GM10847 (cell line): ENCODE measurements around the gene AUP1.
A peak's percentile ranks its signal among the peaks of the same experiment; 100 is the strongest.

ENCODE experiments used
- POLR2A ChIP-seq: IDR thresholded peaks from 2 replicates; pipeline ENCODE4 v1.6.1; 2011; ENCODE audit not compliant: insufficient read length; ENCODE audit errors: extremely low read depth

The AUP1 gene

DNA sequence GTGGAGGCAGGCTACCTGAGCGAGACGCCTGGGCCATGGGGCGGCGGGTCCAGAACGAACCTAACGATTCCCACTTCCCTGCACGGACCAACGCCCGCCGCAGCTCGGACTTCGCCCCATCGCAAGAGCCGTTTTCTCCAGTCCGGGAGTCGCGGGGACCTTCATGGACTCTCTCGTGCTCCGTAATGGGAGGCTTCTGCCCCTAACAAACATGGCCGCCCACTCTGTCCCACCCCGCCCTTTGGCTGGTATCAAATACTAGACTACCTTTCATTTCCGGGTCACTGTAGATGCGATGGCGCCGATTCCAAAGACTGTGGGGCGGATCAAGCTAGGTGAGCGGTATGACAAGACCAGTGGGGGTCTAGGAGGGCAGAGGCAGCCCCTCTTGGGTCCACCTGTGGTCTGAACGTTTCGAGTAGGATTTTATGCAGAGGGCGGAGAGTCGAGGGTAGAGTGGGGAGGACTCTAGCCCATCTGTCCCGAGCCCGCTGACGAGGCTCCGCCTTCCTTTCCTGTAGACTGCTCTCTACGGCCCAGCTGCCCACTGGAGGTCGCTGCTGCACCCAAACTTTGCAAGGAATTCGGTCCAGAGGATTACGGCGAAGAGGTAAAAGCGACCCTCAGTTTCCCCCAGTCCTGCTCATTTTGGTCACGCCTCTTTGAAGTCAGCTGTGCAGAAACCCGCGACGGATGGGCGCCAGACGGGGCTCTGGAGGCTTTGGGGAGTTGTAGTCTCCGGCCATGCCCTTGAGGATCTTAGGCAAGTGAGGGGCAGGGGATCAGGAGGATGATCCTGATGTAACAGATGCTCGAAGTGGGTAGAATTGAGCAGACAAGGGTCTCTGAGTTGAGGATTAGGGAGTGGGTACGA lies 46.5 kb downstream of the AUP1 start, which contains the start of the genes CCDC142 and TTC31:
Gene CCDC142 (minus strand): TSS at position 198 of the 874 bp plus-strand sequence. CDS start 161 bp downstream, at position 37.
Gene TTC31 (plus strand): TSS at position 281 of the 874 bp plus-strand sequence. CDS start 15 bp downstream, at position 296.
- TF ChIP-seq POLR2A: peak; percentile 79

DNA sequence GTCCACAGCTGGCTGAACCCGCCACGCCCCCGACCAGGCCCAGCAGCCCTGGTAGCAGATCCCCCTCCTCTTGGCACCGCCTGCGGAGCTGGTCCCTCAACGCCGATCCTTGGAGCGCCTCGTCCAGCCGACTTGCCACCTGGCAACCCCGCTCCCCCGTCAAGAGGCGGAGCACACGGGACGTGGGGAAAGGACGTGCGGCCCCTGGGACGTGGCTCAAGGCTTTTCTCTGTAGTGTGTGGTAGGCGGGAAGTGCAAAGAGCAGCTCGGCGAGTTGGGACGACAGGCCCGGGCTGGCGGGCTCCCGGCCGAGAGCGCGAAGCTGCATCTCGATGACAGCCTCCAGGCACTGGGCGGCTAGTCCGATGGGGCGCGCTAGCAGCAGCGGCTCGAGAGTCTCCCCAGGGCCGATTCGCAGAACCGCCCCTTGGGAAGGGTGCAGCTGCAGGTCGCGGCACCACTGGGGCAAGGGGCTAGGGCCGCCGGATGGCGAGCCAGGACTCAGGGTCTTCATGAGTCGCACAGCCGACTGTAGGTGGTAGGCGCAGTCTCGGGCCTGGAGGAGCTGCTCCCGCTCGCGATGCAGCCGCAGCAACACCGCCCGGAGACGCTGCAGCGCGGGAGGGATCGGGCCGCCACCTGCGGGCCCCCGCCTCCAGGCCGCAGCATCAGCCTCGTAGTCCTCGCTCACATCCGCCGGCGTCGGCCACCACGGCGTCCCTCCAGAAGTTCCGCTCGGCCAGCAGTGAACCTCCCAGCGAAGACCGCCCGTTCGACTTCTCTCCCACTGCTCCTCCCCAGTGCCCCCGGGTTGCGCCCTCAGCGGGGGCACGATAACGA lies 47.3 kb downstream of the AUP1 start:
- TF ChIP-seq POLR2A: peak; percentile 7

DNA sequence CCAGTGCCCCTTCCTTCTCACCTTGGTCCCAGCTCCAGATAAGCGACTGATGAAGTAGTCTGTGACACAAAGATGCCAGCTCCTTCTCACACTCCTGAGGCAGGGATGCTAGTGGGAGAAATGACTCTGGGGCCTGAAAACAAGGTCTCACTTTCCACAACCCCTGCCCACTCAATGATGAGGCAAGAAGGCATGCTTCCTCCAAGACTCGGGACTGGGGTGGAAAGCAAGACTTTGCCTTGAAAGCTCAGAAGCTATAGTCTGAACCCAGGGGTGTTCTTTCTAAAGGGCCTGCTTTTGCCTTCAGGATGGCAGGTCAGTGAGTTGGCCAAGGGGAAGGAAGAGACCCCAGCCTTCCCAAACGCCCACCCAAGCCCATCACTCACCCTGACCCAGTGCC lies 48.1 kb downstream of the AUP1 start:
- no peak for TF ChIP-seq POLR2A
